GM12878 (cell line): Measurements from ENCODE around the gene ZNF79. TPM values are rescaled to one million over a fixed set of nuclear protein-coding genes. Genes with fewer than 3 reads are reported as not detected.

Source experiments
- SREBF1 ChIP-seq: IDR thresholded peaks from 2 replicates; pipeline ENCODE4 v1.6.1; 2012; ENCODE audit warnings: mild to moderate bottlenecking, low read length
- TAF1 ChIP-seq: IDR thresholded peaks from 2 replicates; pipeline ENCODE4 v1.6.1; 2011; ENCODE audit warnings: mild to moderate bottlenecking, low read depth, low read length, borderline replicate concordance
- ZBED1 ChIP-seq: IDR thresholded peaks from 2 replicates; pipeline ENCODE4 v1.6.1; 2016; ENCODE audit warnings: borderline replicate concordance
- polyA plus RNA-seq, 11 experiments: library from polyadenylated mRNA; depleted of rRNA in 4 of 11; unstranded in 6 of 11; stranded (reverse) in 5 of 11; fragments of >200 nt; fragmentation: Nextera tagmentation in 4 of 11; fragmentation: Illumina TruSeq in 1 of 11; extraction: Ambion mirVana in 4 of 11; extraction: Trizol in 1 of 11; gene quantifications; 1 replicate in 1 of 11; 2 replicates in 10 of 11; pipeline versions ENCODE4 v1.2.1 to v1.2.3, GENCODE V29; 2011 to 2016; ENCODE audit warnings: inconsistent platforms in 2 of 11, missing spikeins in 2 of 11, low read depth in 1 of 11
- total RNA-seq, 4 experiments: library from RNA; depleted of rRNA in 3 of 4; stranded (reverse); fragments of >200 nt in 3 of 4; fragmentation: Illumina TruSeq in 1 of 4; extraction: Trizol in 1 of 4; gene quantifications; 2 replicates each; pipeline versions ENCODE4 v1.2.1 to v1.2.3, GENCODE V29; 2013 to 2021
- TF ChIP-seq, protein P1 (sequence below): fragments of 450-650 bp; IDR thresholded peaks from 2 replicates; pipeline ENCODE4 v1.6.1; 2016; ENCODE audit warnings: mild to moderate bottlenecking, moderate library complexity, borderline replicate concordance
- TF ChIP-seq, protein P2 (sequence below): IDR thresholded peaks from 2 replicates; pipeline ENCODE4 v1.6.1; 2012; ENCODE audit warnings: low read depth, low read length, improper control_type of control experiment

Gene ZNF79
- total and polyA plus RNA-seq, 10 of the 15 experiments (the other 5 are each of a cell fraction or from before 2014, with no cell fraction given), result 1.8 to 14.1 (median 11.7) TPM

DNA sequence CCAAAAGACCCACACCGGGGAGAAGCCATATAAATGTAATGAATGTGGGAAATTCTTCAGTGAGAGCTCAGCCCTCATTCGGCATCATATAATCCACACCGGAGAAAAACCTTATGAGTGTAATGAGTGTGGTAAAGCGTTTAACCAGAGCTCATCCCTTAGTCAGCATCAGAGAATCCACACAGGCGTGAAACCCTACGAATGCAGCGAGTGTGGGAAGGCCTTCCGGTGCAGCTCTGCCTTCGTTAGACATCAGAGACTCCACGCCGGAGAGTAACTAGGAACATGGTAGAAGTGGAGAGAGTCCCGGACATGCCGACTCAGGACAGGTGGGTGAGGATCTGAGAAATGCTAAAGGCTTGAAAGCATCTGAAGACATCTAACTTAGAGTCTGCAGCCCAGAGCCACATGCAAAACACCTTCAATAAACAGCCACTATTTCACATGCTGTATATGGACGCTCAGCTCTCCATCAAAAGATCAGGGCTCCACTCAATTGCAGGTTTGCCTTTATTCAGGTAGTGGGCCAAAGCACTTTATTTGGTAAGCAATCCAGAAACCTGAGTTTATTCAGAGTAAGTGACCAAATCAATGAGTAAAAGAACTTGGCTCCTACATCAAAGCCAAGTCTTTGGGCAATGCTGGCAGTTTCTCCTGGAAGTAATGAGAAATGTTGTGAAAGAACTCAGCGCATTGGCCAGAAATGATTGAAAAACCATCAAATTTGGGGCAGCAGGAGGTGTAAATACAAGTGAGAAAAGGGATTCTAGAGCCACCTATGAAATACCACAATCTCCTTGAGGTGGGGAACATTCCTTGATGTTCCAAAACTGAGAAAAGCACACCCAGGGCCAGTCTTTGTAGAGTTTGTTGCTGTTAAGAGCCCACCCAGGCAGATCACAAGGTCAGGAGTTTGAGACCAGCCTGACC lies 21.0 kb downstream of the ZNF79 start (continued):
- TF ChIP-seq, protein P1, sequence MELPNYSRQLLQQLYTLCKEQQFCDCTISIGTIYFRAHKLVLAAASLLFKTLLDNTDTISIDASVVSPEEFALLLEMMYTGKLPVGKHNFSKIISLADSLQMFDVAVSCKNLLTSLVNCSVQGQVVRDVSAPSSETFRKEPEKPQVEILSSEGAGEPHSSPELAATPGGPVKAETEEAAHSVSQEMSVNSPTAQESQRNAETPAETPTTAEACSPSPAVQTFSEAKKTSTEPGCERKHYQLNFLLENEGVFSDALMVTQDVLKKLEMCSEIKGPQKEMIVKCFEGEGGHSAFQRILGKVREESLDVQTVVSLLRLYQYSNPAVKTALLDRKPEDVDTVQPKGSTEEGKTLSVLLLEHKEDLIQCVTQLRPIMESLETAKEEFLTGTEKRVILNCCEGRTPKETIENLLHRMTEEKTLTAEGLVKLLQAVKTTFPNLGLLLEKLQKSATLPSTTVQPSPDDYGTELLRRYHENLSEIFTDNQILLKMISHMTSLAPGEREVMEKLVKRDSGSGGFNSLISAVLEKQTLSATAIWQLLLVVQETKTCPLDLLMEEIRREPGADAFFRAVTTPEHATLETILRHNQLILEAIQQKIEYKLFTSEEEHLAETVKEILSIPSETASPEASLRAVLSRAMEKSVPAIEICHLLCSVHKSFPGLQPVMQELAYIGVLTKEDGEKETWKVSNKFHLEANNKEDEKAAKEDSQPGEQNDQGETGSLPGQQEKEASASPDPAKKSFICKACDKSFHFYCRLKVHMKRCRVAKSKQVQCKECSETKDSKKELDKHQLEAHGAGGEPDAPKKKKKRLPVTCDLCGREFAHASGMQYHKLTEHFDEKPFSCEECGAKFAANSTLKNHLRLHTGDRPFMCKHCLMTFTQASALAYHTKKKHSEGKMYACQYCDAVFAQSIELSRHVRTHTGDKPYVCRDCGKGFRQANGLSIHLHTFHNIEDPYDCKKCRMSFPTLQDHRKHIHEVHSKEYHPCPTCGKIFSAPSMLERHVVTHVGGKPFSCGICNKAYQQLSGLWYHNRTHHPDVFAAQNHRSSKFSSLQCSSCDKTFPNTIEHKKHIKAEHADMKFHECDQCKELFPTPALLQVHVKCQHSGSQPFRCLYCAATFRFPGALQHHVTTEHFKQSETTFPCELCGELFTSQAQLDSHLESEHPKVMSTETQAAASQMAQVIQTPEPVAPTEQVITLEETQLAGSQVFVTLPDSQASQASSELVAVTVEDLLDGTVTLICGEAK, result no peak
- TF ChIP-seq, protein P2, sequence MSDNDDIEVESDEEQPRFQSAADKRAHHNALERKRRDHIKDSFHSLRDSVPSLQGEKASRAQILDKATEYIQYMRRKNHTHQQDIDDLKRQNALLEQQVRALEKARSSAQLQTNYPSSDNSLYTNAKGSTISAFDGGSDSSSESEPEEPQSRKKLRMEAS, result no peak
- TF ChIP-seq TAF1, result no peak
- 0 out of 2 replicates have a peak, but pooled peaks have one; percentile 56 for TF ChIP-seq ZBED1
- TF ChIP-seq SREBF1, result no peak
